ENCODE results near the gene UGT1A10. TPM values are rescaled to one million over a fixed set of nuclear protein-coding genes. Genes with fewer than 3 reads are reported as not detected.
"Not testable (repeated sequence)": the region's sequence is repeated elsewhere in the genome, so short reads cannot be mapped to it uniquely, and the experiment has no call there.

The UGT1A10 gene
- total RNA-seq, 1 donor from 2014 or later, result 3.0 TPM

- DNase-seq (ENCODE audit: low spot score), result no peak
These were observed 107.4 kb downstream of the UGT1A10 start for GRCh38 chr2:233743464-233744259.

GRCh38 chr2:233745073-233745755 lies 109.0 kb downstream of the UGT1A10 start:
- no peak for DNase-seq (ENCODE audit: low spot score)

- not testable (repeated sequence) for DNase-seq (ENCODE audit: low spot score)
These were observed 109.6 kb downstream of the UGT1A10 start for GRCh38 chr2:233745838-233746237.

- DNase-seq (ENCODE audit: low spot score), result no peak
These were observed 110.4 kb downstream of the UGT1A10 start for GRCh38 chr2:233746475-233747282.

- DNase-seq (ENCODE audit: low spot score), result no peak
These were observed 111.0 kb downstream of the UGT1A10 start for GRCh38 chr2:233747283-233747544.

GRCh38 chr2:233750689-233751088 lies 114.4 kb downstream of the UGT1A10 start:
- DNase-seq (ENCODE audit: low spot score), result not testable (repeated sequence)

GRCh38 chr2:233751212-233752009 lies 115.2 kb downstream of the UGT1A10 start:
- DNase-seq (ENCODE audit: low spot score), result not testable (repeated sequence)

- no peak for DNase-seq (ENCODE audit: low spot score)
These were observed 118.8 kb downstream of the UGT1A10 start for GRCh38 chr2:233754872-233755611.

GRCh38 chr2:233756429-233757081 lies 120.3 kb downstream of the UGT1A10 start:
- DNase-seq (ENCODE audit: low spot score), result no peak

- DNase-seq (ENCODE audit: low spot score), result no peak
These were observed 121.9 kb downstream of the UGT1A10 start for GRCh38 chr2:233758141-233758540.

GRCh38 chr2:233758849-233759248 lies 122.6 kb downstream of the UGT1A10 start:
- no peak for DNase-seq (ENCODE audit: low spot score)

GRCh38 chr2:233760043-233760442 lies 123.8 kb downstream of the UGT1A10 start, which contains the start of gene UGT1A1:
Gene UGT1A1, plus strand, starts transcription at chr2:233760270. Its CDS starts 18 bp downstream, at chr2:233760288.
- DNase-seq (ENCODE audit: low spot score), result no peak

GRCh38 chr2:233761040-233761769 lies 125.0 kb downstream of the UGT1A10 start:
- no peak for DNase-seq (ENCODE audit: low spot score)

- no peak for DNase-seq (ENCODE audit: low spot score)
These were observed 128.0 kb downstream of the UGT1A10 start for GRCh38 chr2:233764264-233764663.

GRCh38 chr2:233764761-233765160 lies 128.5 kb downstream of the UGT1A10 start:
- no peak for DNase-seq (ENCODE audit: low spot score)

GRCh38 chr2:233766416-233766815 lies 130.2 kb downstream of the UGT1A10 start:
- no peak for DNase-seq (ENCODE audit: low spot score)

- no peak for DNase-seq (ENCODE audit: low spot score)
These were observed 131.8 kb downstream of the UGT1A10 start for GRCh38 chr2:233768076-233768475.

GRCh38 chr2:233769260-233769659 lies 133.0 kb downstream of the UGT1A10 start:
- no peak for DNase-seq (ENCODE audit: low spot score)

- DNase-seq (ENCODE audit: low spot score), result no peak
These were observed 135.9 kb downstream of the UGT1A10 start for GRCh38 chr2:233772153-233772552.

GRCh38 chr2:233772583-233772982 lies 136.3 kb downstream of the UGT1A10 start:
- no peak for DNase-seq (ENCODE audit: low spot score)
